AML-193 (cell line): ENCODE measurements around the gene SNX15.

ENCODE experiments used
- DNase-seq, 2 experiments: peaks; one replicate each; lab custom pipeline; 2025; lab: John Stamatoyannopoulos, UW

Gene SNX15

GRCh38 chr11:65084598-65085375, 57.5 kb downstream of the SNX15 start:
- DNase-seq = no peak

- no peak for DNase-seq
Observed at GRCh38 chr11:65085446-65085845, 58.2 kb downstream of the SNX15 start.

GRCh38 chr11:65086809-65087208, 59.6 kb downstream of the SNX15 start:
- DNase-seq = no peak

DNA sequence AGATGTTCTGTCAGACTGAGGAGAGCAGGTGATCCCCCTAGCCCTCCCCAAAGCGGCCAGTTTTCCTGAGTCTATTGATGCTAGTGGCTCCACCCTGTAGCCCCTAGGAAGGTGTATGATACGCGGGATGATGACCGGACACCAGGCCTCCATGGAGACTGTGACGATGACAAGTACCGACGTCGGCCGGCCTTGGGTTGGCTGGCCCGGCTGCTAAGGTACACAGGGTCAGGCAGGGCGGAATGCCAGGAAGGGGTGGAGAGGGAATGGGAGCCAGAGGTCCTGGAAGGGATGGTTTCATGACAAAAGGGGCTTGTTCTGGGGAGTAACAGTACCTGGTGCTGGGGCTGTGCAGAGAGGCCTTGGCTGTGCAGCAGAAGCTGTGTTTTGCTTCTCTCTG, 60.0 kb downstream of the SNX15 start:
- no peak for DNase-seq

DNA sequence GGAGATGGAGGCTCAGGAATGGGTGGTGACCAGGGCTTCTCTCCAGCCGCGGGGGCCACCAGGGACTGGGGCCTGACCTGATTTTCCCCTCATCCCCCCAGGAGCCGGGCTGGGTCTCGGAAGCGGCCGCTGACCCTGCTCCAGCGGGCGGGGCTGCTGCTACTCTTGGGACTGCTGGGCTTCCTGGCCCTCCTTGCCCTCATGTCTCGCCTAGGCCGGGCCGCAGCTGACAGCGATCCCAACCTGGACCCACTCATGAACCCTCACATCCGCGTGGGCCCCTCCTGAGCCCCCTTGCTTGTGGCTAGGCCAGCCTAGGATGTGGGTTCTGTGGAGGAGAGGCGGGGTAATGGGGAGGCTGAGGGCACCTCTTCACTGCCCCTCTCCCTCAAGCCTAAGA, 60.6 kb downstream of the SNX15 start:
- no peak for DNase-seq

GRCh38 chr11:65089621-65090020, 62.4 kb downstream of the SNX15 start:
- no peak for DNase-seq
